Stimulated activated CD4-positive, alpha-beta T cell treated with anti-CD3 and anti-CD28 coated beads, Interleukin-1b, Interleukin-23, amount 100 ng/mL, for 4 hours (primary cell): ENCODE measurements around the gene ASIC5.

Experiments
- DNase-seq, 2 donors: peaks; one replicate each; pipeline ENCODE4 v3.0.0-alpha.2; 2020; ENCODE audit warnings: low read depth in 2 of 2

The ASIC5 gene

GRCh38 chr4:155879767-155880166 is 13.7 kb upstream of the ASIC5 start:
- DNase-seq: no peak

- no peak for DNase-seq
These were observed 12.5 kb upstream of the ASIC5 start for GRCh38 chr4:155878611-155879010.

- no peak for DNase-seq
These were observed 11.9 kb upstream of the ASIC5 start for GRCh38 chr4:155877971-155878370.

GRCh38 chr4:155875878-155876277 is 9.8 kb upstream of the ASIC5 start:
- DNase-seq: no peak

- no peak for DNase-seq
These were observed 10.2 kb downstream of the ASIC5 start for GRCh38 chr4:155855897-155856296.

GRCh38 chr4:155854582-155855226 is 11.4 kb downstream of the ASIC5 start:
- DNase-seq: no peak

GRCh38 chr4:155853189-155853588 is 12.9 kb downstream of the ASIC5 start:
- no peak for DNase-seq

GRCh38 chr4:155849042-155849441 is 17.0 kb downstream of the ASIC5 start:
- DNase-seq: no peak

- no peak for DNase-seq
These were observed 19.1 kb downstream of the ASIC5 start for GRCh38 chr4:155846929-155847328.

- no peak for DNase-seq
These were observed 24.0 kb downstream of the ASIC5 start for GRCh38 chr4:155842080-155842479.

- no peak for DNase-seq
These were observed 28.8 kb downstream of the ASIC5 start for GRCh38 chr4:155837203-155837796.

GRCh38 chr4:155832664-155833063 is 33.4 kb downstream of the ASIC5 start:
- no peak for DNase-seq

GRCh38 chr4:155828628-155829027 is 37.4 kb downstream of the ASIC5 start:
- no peak for DNase-seq

- DNase-seq: no peak
These were observed 43.5 kb downstream of the ASIC5 start for GRCh38 chr4:155822572-155822971.

GRCh38 chr4:155820887-155821518 is 45.1 kb downstream of the ASIC5 start:
- DNase-seq: no peak

- DNase-seq: no peak
These were observed 47.0 kb downstream of the ASIC5 start for GRCh38 chr4:155819066-155819465.

- no peak for DNase-seq
These were observed 47.4 kb downstream of the ASIC5 start for GRCh38 chr4:155818639-155819038.

- DNase-seq: no peak
These were observed 55.0 kb downstream of the ASIC5 start for GRCh38 chr4:155811083-155811482.

- DNase-seq: no peak
These were observed 56.2 kb downstream of the ASIC5 start for GRCh38 chr4:155809835-155810234.

GRCh38 chr4:155807021-155807420 is 59.1 kb downstream of the ASIC5 start:
- DNase-seq: no peak

GRCh38 chr4:155805016-155805415 is 61.1 kb downstream of the ASIC5 start:
- no peak for DNase-seq

- no peak for DNase-seq
These were observed 63.7 kb downstream of the ASIC5 start for GRCh38 chr4:155802190-155802959.
